A549 (cell line): ENCODE measurements around the gene NUDT6.

Experiments used
- CBX8 ChIP-seq: fragments of 200-600 bp; sonication (generic); IDR thresholded peaks from 2 replicates; pipeline ENCODE4 v1.6.1; 2016
- CHD2 ChIP-seq: fragments of 150-350 bp; IDR thresholded peaks from 2 replicates; pipeline ENCODE4 v1.6.1; 2014; ENCODE audit warnings: low read length; ENCODE audit not compliant: partially characterized antibody
- CTCF ChIP-seq: fragments of >200 bp; sonication (Bioruptor Twin); formaldehyde crosslinking; IDR thresholded peaks from 3 replicates; pipeline ENCODE4 v1.5.1; 2016
- EP300 ChIP-seq, 2 experiments: fragments of >200 bp; sonication (Bioruptor Twin); formaldehyde crosslinking; IDR thresholded peaks; 2 replicates in 1 of 2; 3 replicates in 1 of 2; pipeline ENCODE4 v1.6.1; 2016 to 2017
- FOSL2 ChIP-seq, 2 experiments: fragments of 450-650 bp in 1 of 2; fragments of >200 bp in 1 of 2; sonication (Bioruptor Twin) in 1 of 2; formaldehyde crosslinking; IDR thresholded peaks; 2 replicates each; pipeline versions ENCODE4 v1.5.0 to v1.6.1; 2016 to 2020; ENCODE audit warnings: mild to moderate bottlenecking in 1 of 2, moderate library complexity in 1 of 2
- HDAC2 ChIP-seq: fragments of 200-600 bp; sonication (generic); IDR thresholded peaks from 2 replicates; pipeline ENCODE4 v1.6.1; 2016
- HOXA7 ChIP-seq: fragments of 250-450 bp; sonication (Bioruptor Pico); IDR thresholded peaks from 2 replicates; pipeline ENCODE4 v1.5.0; 2020; ENCODE audit warnings: mild to moderate bottlenecking, moderate library complexity
- JUN ChIP-seq, 2 experiments: fragments of >200 bp; sonication (Bioruptor Twin); formaldehyde crosslinking; IDR thresholded peaks; 2 replicates in 1 of 2; 3 replicates in 1 of 2; pipeline ENCODE4 v1.6.1; 2016 to 2017
- MAFK ChIP-seq: fragments of 450-650 bp; IDR thresholded peaks from 2 replicates; pipeline ENCODE4 v1.6.1; 2014; ENCODE audit not compliant: partially characterized antibody
- POLR2A ChIP-seq: IDR thresholded peaks from 2 replicates; pipeline ENCODE4 v1.6.1; 2012; ENCODE audit warnings: mild to moderate bottlenecking, low read length
- REST ChIP-seq: fragments of 200-600 bp; sonication (generic); IDR thresholded peaks from 2 replicates; pipeline ENCODE4 v1.6.1; 2016; ENCODE audit warnings: antibody characterized with exemption, mild to moderate bottlenecking, moderate library complexity
- SMC3 ChIP-seq: fragments of >200 bp; sonication (Bioruptor Twin); formaldehyde crosslinking; IDR thresholded peaks from 3 replicates; pipeline ENCODE4 v1.6.1; 2018; ENCODE audit warnings: inconsistent platforms
- ZNF302 ChIP-seq: fragments of 250-450 bp; sonication (Bioruptor Pico); IDR thresholded peaks from 2 replicates; pipeline ENCODE4 v1.9.0; 2021; ENCODE audit warnings: inconsistent platforms, mild to moderate bottlenecking, moderate library complexity

GRCh38 chr4:122858705-122859104, 63.7 kb downstream of the NUDT6 start:
- TF ChIP-seq MAFK (no peak), CTCF (no peak), HDAC2 (no peak), POLR2A (no peak), ZNF302 (CRISPR knock-in tag) (no peak), SMC3 (no peak), EP300 (IDR thresholded peaks at IDR 0.05) (no peak), JUN (IDR thresholded peaks at IDR 0.05) (no peak), HOXA7 (CRISPR knock-in tag) (no peak), REST (no peak), FOSL2 (IDR thresholded peaks at IDR 0.05) (no peak), FOSL2 (CRISPR knock-in tag; IDR thresholded peaks at IDR 0.05) (no peak), CBX8 (no peak), CHD2 (no peak)
